GM20431 (cell line): ENCODE measurements around the gene A3GALT2.

ENCODE experiments used
- in situ Hi-C: fragments of 300-500 bp; cut with MseI, MboI; formaldehyde crosslinking; loops from one replicate; pipeline ENCODE4 v1.15.0; 2020; ENCODE audit warnings: low sequenced_read_pairs; ENCODE audit not compliant: unreplicated experiment

A3GALT2 gene

GRCh38 chr1:33320619-33321165, at the start of gene A3GALT2:
Gene A3GALT2 (minus strand): TSS chr1:33321098. CDS start chr1:33321098, 0 bp downstream.
- in situ Hi-C loops = no loop called here

- in situ Hi-C loops = no loop called here
Observed at GRCh38 chr1:33370301-33370700, 49.4 kb upstream of the A3GALT2 start.

- in situ Hi-C loops = no loop called here
Observed at GRCh38 chr1:33369764-33370163, 48.9 kb upstream of the A3GALT2 start.

- in situ Hi-C loops = no loop called here
Observed at GRCh38 chr1:33369081-33369480, 48.2 kb upstream of the A3GALT2 start.

- in situ Hi-C loops = no loop called here
Observed at GRCh38 chr1:33368431-33368830, 47.5 kb upstream of the A3GALT2 start.

- in situ Hi-C loops = no loop called here
Observed at GRCh38 chr1:33367485-33368405, 46.8 kb upstream of the A3GALT2 start.

- in situ Hi-C loops = no loop called here
Observed at GRCh38 chr1:33366762-33367484, 46.0 kb upstream of the A3GALT2 start.

- in situ Hi-C loops = no loop called here
Observed at GRCh38 chr1:33365560-33365997, 44.7 kb upstream of the A3GALT2 start.

GRCh38 chr1:33364565-33364918, 43.6 kb upstream of the A3GALT2 start:
- in situ Hi-C loops = no loop called here

- in situ Hi-C loops = no loop called here
Observed at GRCh38 chr1:33363470-33363861, 42.6 kb upstream of the A3GALT2 start.

GRCh38 chr1:33363021-33363420, 42.1 kb upstream of the A3GALT2 start:
- in situ Hi-C loops = no loop called here

GRCh38 chr1:33361532-33362235, 40.8 kb upstream of the A3GALT2 start:
- in situ Hi-C loops = no loop called here

GRCh38 chr1:33360367-33360766, 39.5 kb upstream of the A3GALT2 start:
- in situ Hi-C loops = no loop called here

- in situ Hi-C loops = no loop called here
Observed at GRCh38 chr1:33359931-33360330, 39.0 kb upstream of the A3GALT2 start.

- in situ Hi-C loops = no loop called here
Observed at GRCh38 chr1:33358795-33359503, 38.1 kb upstream of the A3GALT2 start.

GRCh38 chr1:33358114-33358794, 37.4 kb upstream of the A3GALT2 start:
- in situ Hi-C loops = no loop called here

GRCh38 chr1:33357099-33357498, 36.2 kb upstream of the A3GALT2 start:
- in situ Hi-C loops = no loop called here

GRCh38 chr1:33354707-33355316, 33.9 kb upstream of the A3GALT2 start:
- in situ Hi-C loops = no loop called here

GRCh38 chr1:33353531-33353930, 32.6 kb upstream of the A3GALT2 start:
- in situ Hi-C loops = no loop called here
